GM21619 (cell line): ENCODE results near the gene ADAM17.
"Not testable (repeated sequence)": the region's sequence is repeated elsewhere in the genome, so short reads cannot be mapped to it uniquely, and the experiment has no call there.

ENCODE experiments used
- ATAC-seq: cut with Tn5 transposase; IDR thresholded peaks from one replicate; pipeline ENCODE4 v1.9.1; 2021; ENCODE audit not compliant: unreplicated experiment

Gene ADAM17

DNA sequence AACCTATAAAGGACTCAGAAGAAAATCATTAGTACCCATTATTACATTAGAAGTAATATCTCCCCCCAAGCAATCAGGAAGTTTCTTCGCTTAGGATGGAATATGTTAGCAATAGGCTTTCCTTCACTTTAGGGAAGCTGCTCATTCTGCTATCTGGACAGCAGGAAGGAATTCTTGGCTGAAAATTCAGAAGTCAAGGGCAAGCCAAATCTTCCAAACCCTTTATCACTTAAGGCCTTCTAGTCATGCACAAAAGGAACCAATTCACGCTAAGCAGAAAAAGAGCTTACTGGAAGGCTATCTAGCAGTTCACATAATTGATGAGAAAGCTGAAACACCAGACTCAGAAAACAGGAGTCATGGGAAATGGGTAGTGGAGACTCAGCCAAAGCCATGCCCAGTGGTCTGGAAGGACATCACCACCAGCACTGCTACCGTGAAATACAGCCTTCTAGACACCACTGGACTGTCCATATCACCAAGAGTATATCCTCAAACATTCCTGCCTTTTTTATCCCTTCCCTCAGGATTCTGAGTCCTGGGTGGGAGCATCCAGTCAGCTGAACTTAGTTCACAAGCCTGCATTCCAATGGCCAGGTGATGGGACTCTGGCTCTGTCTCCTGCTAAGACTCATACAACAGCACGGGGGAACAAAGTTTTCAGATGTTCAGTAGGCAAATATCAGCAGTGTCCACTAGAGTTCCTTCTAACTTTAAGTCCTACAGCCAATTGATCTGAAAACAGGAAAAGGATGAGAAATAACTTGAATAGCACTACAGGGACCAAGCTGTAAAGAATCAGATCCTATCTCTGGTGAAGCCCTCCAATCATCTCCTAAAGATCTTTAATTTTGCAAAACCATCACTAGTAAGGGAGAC is 14.8 kb upstream of the ADAM17 start:
- no peak for ATAC-seq

DNA sequence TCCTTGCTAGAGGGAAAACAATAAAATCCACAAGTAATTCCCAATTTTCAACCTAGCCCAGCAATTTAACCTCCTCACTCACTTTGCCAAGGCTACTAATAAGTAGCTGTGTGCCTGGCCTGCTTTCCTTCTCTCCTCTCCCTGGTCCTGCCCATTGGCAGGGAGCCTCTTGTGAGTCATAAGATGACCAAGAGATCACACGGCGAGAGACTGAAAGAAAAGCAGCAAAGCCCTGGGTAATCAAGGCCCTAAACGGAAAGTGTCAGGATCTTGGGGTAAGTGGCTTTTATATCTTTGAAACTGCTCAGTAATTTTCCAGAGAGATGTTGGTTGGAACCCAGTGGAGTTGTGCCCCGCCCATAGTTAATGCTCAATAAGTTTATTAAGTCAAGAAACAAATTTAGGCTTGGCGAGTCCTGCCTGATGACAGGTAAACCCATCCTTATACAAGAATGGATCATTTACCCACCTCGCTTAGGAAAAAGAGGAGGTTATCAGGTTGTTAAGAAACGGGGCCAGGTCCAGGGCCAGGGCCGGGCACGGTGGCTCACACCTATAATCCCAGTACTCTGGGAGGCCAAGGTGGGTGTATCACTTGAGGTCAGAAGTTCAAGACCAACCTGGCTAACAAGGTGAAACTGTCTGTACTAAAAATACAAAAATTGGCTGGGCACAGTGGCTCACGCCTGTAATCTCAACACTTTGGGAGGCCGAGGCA is 10.0 kb upstream of the ADAM17 start:
- ATAC-seq, result no peak

DNA sequence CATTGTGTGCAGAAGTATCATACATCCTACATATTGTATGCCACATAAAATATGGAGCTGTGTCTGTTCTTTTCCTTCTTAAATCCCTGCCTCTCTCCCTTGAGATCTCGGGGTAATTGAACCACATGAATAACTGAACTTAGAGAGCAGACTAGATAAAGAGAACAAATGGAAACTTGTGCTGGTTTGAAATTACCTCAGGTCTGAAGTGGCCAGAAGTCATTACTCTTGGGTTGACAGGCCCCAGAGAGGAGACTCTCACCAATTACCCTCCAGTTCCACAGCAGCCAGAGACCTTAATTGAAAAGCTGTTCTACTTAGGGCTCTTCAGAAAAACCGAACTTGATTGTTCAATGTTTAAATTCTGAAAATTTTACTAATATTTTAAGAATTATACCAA is 5.0 kb upstream of the ADAM17 start:
- ATAC-seq, result no peak

DNA sequence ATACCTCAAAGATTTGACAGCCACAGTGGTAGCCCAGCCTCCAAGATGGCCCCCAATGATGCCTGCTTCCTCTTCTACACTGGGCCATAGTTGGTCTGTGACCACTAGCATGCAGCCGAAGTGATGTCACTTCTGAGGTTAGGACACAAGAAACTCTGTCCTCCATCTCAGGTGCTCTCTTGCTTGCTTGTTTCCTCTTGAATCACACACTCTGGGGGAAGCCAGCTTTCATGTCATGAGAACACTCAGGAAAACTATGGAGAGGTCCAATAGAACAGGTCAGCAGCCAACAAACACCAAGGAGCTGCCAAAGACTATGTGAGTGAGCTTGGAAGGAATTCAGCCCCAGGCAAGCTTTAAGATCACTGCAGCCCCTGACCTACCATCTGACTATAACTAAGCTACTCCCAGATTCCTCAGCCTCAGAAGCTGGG is 3.3 kb upstream of the ADAM17 start:
- ATAC-seq, result no peak

DNA sequence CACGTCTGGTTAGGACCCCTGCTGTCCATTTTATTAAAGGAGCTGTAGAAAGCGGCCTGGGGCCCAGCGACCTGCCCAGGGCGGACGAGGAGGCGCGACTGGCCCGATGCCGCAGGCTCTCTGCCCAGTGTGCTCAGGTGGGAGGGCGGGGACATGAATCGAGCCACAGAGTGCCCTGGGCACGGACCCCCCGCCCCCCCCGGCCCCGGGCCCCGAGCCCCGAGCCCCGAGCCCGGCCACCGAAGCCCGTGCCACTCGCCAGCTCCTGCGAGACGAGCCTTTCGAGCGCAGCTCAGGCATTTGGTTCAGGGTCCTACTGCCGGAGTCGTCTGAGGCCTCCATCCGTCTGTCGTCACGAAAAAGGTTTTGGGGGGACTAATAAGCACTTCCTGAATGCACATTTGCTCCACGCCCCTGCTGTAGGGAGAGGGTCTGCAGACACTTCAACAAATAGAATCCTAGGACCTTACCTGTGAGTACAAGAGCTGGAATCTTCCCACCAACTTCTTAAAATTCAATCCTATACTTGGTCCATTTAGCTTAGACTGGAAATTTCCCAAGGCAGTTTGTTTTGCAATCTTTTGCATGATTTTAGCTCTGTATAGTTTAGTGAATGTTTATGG is 602 bp upstream of the ADAM17 start:
- peak; percentile 26 for ATAC-seq

DNA sequence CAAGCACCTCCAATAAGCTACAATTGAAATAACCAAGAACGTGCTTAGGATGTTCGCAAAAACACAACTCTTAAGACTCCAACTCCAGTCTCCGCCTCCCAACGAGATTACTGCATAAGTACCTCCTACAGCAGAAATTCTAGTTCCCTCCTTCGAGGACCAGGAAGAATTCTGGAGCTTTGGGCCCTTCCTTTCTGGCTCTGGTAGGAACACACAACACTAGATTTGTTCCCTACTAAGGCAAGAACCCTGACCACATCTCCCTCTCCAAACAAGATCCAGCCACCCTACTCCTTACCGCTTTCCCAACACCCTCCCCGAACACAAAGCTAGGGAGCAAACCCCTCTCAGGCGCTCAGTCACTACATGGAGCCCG is 721 bp downstream of the ADAM17 start:
- no peak for ATAC-seq

DNA sequence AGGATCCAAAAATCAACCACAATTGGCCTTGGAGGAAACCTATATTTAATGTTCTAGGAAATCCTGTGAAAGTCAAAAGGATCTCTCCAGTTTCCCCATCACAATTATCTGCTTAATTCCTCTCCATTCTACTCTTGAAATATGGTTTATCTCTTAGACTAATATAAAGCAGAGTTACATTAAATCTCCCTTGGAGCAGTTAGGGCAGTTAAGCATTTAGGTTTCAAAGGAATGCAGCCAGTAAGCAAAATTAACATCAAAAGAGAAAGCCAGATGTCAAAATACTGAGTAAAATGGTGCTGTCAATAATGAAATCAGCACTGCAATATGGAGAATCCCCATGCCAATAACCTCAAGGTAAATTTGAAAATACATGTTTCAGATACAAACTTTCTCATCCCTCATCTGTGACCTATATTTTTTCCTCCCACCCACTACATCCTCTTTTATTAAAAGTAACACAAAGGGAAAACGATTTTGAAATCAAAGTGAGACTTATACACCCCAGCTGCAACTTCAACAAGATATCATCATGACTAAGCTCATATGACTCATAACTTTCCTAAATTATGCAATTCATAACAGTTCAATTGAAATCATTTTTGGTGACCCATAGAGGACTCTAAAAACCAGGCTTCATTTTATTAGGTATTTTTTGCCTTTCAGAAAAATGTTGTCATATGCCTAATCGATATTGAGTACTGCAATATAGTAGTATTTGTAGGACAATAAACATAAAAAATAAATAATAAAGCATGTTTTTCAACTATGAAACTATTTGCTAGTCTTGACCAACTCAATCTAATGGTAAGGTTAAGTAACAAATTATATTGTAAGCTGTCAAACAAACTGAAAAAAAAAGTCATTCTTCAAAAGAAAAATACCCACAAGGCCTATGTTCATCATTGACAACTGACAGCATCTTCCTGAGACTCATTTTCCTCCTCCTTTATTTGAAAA is 3.1 kb downstream of the ADAM17 start:
- ATAC-seq, result no peak

DNA sequence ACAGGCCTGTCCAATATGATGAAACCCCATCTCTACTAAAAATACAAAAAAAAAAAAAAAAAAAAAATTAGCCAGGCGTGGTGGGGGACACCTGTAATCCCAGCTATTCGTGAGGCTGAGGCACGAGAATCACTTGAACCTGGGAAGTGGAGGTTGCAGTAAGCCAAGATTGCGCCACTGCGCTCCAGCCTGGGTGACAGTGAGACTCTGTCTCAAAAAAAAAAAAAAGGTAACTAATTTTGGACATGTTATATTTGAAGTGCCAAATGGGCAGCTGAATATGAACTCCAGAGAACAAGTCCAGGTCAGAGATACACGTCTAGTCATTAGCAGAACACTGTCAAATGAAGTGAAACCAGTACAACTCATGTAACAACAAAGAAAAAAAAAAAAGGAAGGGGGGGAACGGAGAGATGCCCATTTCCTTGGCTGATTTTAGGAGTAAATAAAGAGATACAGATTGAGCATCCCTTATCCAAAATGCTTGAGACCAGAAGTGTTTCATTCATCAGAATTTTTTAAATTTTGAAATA is 4.7 kb downstream of the ADAM17 start:
- not testable (repeated sequence) for ATAC-seq

DNA sequence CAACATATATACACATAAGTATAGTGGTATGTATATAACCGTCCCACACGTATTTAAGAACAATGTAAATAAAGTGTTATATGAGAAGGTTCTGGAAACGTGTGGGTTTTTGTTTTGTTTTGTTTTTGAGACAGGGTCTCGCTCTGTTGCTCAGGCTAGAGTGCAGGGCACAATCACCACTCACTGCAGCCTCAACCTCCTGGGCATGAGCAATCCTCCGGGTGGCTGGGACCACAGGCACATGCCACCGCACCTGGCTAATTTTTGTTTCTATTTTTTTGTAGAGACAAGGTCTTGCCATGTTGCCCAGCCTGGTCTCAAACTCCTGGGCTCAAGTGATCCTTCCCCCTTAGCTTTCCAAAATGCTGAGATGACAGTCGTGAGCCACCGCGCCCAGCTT is 6.2 kb downstream of the ADAM17 start:
- no peak for ATAC-seq

DNA sequence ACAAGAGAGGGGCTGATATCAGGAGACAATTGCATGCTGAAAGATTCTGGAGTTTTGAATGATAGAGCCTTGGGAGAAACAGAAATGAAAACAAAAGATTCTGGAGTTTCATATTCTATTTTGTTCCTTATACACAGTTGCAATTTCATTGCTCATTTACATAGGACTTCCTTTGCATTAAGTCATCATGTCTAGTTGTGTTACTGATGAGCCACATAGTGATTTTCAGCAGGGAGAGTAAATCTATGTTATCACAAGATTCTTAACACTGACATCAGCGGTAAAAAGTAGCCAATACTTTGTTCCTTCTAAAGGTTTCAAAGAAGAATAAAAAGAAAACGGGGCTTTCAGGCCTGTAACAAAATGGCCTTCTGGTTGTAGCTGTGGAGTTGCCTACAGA is 7.1 kb downstream of the ADAM17 start:
- peak; percentile 59 for ATAC-seq

DNA sequence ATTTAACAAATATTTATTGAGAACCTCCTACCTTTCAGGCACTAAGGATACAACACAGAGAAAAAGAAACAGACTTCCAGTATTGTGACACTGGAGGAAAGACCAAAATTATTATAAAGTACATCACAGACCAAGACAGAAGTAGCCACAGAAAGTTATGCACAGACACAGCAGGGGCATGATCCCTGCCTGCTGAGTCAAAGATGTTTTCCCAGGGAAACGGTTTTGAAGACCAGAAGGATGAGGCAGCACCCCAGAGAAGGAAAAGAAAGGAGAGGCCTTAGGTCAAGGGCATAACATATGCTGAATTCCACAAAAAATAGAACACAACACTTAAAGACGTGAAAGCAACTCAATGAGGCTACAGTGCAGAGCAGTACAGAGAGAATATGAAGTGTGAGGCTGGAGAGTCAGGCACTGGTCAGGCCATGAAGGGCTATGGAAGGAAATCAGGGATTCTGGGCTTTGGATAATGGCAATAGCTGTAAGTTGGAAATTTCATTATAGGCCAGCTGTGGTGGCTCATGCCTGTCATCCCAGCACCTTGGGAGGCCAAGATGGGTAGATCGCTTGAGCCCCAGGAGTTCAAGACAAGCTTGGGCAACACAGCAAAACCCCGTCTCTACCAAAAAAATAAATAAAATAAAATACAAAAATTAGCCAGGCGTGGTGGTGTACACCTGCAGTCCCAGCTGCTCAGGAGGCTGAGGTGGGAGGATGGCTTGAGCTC is 8.2 kb downstream of the ADAM17 start:
- no peak for ATAC-seq

DNA sequence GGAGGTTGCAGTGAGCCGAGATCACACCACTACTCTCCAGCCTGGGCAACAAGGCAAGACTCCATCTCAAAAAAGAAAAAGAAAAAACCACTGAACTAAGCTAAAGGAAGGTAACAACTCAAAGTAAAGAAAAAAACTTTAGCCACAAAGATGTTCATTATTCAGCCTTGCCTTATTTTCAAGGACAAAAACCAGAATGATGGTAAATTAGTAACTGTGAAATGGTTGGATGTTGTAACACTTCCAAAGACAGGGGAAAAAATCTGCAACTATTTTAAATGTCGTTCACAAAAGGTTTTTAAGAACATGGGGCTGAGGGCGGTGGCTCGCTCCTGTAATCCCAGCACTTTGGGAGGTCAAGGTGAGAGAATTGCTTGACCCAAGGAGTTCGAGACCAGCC is 10.1 kb downstream of the ADAM17 start:
- no peak for ATAC-seq

DNA sequence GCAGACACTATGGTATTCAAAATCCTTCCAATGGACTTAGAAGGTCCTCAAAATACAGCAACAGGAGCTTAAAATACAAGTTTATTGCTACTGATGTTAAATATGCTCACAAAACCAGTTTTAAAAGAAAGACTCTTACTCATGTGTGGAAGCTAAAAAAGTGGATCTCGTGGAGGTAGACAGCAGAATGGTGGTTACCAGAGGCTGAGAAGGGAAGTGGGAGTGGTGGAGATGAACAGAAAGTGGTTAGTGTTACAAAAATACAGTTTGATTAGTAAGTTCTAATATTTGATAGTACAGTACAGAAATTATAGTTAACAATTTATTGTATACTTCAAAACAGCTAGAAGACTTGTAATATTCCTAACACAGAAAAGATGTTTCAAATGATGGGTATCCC is 12.1 kb downstream of the ADAM17 start:
- ATAC-seq, result no peak

DNA sequence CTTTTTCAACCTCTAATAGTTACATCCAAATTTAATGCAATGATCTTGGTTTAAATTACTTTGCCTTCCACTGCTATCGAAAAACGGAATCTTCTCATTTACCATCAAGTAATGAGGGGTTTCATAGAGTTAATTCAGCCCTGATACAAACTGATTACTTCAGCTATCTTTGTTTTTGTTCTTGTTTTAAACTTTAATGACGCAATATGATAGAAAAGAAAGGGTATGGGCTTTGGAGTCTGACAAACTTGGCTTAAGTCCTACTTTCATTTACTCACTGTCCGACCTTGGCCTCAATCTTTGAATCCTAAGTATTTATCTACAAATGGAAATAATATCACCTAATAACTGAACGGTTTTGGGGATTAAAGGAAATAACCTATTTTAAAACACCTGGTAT is 16.1 kb downstream of the ADAM17 start:
- no peak for ATAC-seq

DNA sequence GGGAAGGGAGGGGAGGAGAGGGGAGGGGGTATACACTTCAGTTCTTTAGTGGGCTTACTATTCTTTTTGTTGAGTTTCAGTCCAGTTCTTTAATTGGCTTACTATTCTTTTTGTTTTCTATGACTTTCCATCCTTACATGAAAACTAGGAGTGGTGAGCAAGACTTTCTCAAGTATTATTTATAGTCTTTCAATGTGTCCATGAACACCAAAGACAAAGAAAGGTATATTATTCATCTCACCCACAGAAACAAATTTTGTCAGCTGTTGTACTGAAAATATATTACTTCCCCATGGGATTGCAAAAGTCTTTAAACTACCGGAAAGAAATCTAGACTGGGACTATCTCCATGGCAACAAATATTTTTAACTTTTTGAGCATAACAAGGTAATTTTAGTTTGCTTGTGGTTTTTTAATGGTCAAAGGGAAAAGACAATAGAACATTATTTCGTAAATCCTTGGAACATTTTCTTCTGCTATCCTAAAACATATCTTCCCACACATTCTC is 17.6 kb downstream of the ADAM17 start:
- ATAC-seq, result no peak

DNA sequence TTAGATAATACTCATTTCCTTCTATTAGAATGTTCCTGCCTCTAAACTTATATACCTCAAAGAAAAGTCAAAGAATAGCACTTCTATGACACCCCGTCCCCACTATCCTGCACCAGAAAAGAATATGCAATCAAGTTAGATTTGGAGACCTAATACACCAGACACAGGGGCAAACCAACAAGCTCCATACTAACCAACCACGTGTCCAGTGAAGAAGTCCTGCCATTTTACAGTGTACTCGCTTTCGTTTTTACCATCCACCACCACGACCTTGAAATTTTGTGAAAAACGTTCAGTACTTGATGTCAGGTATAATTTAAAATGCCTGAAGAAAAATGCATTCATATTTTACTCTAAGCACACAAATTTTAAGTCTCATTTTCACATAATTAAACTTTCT is 19.1 kb downstream of the ADAM17 start:
- ATAC-seq, result no peak

DNA sequence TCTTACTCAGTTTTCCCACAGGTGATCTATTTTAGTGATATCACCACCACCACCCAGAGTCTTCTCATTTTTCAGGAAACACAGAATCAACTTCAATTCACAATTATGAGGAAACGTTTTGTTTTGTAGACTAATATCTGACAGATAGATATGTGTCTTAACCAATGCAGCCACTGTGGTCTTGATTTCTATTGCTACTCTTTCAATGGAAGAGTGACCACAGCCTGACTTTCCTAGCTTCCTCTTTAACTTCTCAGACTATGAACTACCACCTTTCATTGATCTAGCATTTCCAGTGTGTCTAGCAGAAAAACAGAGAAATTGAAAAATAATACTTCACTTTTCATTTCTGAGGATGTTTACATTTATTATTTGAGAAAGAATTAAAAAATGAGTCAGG is 20.5 kb downstream of the ADAM17 start:
- ATAC-seq, result no peak

DNA sequence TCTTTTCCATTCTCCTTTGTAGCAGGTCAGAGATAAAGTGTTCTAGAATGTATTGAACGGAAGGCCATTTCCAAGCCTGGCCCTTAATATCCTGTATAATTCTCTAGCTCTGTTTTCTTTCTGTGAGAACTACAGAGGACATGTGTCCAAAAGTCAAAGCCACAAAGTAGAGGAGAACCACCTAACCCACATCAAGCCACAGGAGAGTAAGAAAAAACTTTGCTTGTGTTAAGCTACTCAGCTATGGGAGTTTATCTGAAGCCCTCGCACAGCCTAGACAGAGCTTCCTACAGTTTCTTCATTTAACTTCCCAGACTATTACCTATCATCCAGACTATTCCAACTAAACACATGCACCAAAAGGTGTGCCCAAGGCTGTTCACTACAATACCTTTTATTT is 22.0 kb downstream of the ADAM17 start:
- no peak for ATAC-seq

DNA sequence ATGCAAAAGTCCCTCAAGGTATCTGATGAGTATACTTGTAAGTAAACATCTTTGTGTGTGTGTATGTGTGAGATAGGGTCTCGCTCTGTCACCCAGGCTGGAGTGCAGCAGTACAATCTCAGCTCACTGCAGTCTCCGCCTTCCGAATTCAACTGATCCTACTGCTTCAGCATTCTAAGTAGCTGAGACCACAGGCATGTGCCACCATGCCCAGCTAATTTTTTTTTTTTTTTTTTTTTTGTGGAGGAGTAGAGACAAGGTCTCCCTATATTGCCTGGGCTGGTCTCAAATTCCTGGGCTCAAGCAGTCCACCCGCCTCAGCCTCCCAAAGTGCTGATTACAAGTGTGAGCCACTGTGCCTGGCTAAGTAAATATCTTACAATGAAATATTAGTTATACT is 23.2 kb downstream of the ADAM17 start:
- ATAC-seq, result no peak
